Astrocyte (in vitro differentiated cells and primary cell): Measurements from ENCODE around the gene MAGIX.

Experiments used
- EZH2 ChIP-seq: IDR thresholded peaks from 2 replicates; pipeline ENCODE4 v1.6.1; 2012; ENCODE audit warnings: mild to moderate bottlenecking, low read length, inconsistent platforms; ENCODE audit not compliant: insufficient read depth
- TF ChIP-seq, protein P1 (sequence below): IDR thresholded peaks from 2 replicates; pipeline ENCODE4 v1.5.1; 2011; ENCODE audit warnings: low read depth, mild to moderate bottlenecking, inconsistent platforms, low read length, moderate library complexity; ENCODE audit not compliant: insufficient read depth

DNA sequence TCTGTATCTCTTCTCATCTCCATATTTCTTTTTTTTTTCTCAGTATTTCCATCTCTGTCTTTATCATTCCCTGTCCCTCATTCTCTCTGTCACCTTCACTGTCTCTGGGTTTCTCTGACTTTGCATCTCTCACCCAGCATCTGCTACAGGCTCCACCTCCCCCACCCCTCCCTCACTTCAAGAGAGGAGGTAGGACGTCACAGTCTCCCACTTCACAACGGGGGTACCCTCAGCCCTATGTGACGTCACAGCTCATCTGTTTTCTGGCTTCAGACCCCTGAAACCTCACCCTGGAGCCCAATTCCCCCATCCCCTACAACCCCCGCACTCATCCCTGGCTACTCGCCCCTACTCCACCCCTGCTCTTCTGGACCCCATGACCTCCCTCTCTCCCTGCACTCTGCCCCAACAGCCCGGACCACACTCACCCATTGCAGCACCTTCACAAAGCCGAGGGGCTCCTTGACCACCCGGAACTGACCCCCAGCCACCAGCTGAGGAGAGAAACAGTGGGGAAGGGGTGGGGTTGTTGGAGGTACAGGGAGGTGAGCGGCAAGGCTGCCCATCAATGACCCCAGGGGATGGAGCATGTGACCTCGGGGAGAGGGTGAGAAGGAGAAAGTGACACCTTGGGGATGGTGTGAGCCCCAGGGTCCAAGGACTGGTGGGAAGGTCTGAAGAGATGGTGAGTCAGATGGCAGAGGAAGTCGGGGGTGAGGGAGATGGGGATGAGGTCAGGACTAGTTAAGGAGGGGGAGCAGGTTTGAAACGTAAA, 36.2 kb downstream of the MAGIX start:
- TF ChIP-seq, protein P1, sequence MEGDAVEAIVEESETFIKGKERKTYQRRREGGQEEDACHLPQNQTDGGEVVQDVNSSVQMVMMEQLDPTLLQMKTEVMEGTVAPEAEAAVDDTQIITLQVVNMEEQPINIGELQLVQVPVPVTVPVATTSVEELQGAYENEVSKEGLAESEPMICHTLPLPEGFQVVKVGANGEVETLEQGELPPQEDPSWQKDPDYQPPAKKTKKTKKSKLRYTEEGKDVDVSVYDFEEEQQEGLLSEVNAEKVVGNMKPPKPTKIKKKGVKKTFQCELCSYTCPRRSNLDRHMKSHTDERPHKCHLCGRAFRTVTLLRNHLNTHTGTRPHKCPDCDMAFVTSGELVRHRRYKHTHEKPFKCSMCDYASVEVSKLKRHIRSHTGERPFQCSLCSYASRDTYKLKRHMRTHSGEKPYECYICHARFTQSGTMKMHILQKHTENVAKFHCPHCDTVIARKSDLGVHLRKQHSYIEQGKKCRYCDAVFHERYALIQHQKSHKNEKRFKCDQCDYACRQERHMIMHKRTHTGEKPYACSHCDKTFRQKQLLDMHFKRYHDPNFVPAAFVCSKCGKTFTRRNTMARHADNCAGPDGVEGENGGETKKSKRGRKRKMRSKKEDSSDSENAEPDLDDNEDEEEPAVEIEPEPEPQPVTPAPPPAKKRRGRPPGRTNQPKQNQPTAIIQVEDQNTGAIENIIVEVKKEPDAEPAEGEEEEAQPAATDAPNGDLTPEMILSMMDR: no peak
- no peak for TF ChIP-seq EZH2
